Endothelial cell of umbilical vein (primary cell): ENCODE data around the gene SRL.

Experiments
- EZH2 ChIP-seq: IDR thresholded peaks from 2 replicates; pipeline ENCODE4 v1.6.1; 2012; ENCODE audit warnings: borderline replicate concordance, low read depth, mild to moderate bottlenecking, moderate library complexity, low read length, inconsistent platforms; ENCODE audit not compliant: severe bottlenecking
- TF ChIP-seq, protein P1 (sequence below), 2 donors: IDR thresholded peaks; 1 replicate in 1 of 2; 2 replicates in 1 of 2; pipeline ENCODE4 v1.5.1; 2011; ENCODE audit warnings: low read length in 2 of 2, mild to moderate bottlenecking in 2 of 2, moderate library complexity in 2 of 2, control low read depth in 1 of 2, inconsistent platforms in 1 of 2, low read depth in 1 of 2; ENCODE audit not compliant: insufficient read depth in 1 of 2; ENCODE audit errors: extremely low read depth in 1 of 2

DNA sequence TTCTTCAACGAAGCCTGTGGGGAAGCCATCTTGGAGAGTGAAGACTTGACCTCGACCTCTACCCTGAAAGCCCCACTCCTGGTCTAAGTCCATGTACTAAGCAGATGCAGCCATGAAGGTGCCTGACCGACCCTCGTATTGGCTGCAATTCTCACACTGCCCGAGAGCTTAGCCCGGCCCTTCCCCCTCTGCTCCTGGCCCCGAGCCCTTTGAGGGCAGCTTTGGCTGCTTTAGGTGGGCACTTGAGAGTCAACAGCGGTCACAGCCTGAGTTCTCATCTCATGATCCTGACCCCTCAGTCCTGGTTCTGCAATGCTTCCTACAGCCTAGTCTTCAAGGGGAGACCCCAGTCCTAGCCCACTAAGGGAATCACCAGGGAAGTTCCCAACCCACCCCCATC, 35.9 kb downstream of the SRL start:
- TF ChIP-seq, protein P1, sequence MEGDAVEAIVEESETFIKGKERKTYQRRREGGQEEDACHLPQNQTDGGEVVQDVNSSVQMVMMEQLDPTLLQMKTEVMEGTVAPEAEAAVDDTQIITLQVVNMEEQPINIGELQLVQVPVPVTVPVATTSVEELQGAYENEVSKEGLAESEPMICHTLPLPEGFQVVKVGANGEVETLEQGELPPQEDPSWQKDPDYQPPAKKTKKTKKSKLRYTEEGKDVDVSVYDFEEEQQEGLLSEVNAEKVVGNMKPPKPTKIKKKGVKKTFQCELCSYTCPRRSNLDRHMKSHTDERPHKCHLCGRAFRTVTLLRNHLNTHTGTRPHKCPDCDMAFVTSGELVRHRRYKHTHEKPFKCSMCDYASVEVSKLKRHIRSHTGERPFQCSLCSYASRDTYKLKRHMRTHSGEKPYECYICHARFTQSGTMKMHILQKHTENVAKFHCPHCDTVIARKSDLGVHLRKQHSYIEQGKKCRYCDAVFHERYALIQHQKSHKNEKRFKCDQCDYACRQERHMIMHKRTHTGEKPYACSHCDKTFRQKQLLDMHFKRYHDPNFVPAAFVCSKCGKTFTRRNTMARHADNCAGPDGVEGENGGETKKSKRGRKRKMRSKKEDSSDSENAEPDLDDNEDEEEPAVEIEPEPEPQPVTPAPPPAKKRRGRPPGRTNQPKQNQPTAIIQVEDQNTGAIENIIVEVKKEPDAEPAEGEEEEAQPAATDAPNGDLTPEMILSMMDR (IDR thresholded peaks at IDR 0.05; ENCODE audit: extremely low read depth in 1 of 2, insufficient read depth in 1 of 2, low read depth in 1 of 2, low read length in 2 of 2), result no peak
- TF ChIP-seq EZH2, result no peak
